ENCODE measurements around the gene TRPV6.

- TF ChIP-seq, protein P1, sequence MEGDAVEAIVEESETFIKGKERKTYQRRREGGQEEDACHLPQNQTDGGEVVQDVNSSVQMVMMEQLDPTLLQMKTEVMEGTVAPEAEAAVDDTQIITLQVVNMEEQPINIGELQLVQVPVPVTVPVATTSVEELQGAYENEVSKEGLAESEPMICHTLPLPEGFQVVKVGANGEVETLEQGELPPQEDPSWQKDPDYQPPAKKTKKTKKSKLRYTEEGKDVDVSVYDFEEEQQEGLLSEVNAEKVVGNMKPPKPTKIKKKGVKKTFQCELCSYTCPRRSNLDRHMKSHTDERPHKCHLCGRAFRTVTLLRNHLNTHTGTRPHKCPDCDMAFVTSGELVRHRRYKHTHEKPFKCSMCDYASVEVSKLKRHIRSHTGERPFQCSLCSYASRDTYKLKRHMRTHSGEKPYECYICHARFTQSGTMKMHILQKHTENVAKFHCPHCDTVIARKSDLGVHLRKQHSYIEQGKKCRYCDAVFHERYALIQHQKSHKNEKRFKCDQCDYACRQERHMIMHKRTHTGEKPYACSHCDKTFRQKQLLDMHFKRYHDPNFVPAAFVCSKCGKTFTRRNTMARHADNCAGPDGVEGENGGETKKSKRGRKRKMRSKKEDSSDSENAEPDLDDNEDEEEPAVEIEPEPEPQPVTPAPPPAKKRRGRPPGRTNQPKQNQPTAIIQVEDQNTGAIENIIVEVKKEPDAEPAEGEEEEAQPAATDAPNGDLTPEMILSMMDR (conservative IDR thresholded peaks at IDR 0.05 in 1 of 2, IDR thresholded peaks at IDR 0.05 in 1 of 2; ENCODE audit: low read depth in 1 of 2, low read length in 2 of 2): no peak
- TF ChIP-seq EZH2 (IDR thresholded peaks at IDR 0.05; ENCODE audit: low read length, missing control alignments): no peak
Observed at GRCh38 chr7:142897691-142898090, 12.1 kb upstream of the TRPV6 start.

Data from fibroblast of lung (primary cell).